ENCODE data around the gene TAC1. TPM values are rescaled to one million over a fixed set of nuclear protein-coding genes. Genes with fewer than 3 reads are reported as not detected.
A peak's percentile ranks its signal among the peaks of the same experiment; 100 is the strongest.

Gene TAC1
- 1.8 and 4.4 TPM in 2 replicates for total RNA-seq

GRCh38 chr7:97731736-97732564 is at the start of gene TAC1:
Gene TAC1, plus strand, starts transcription at chr7:97732086. Its CDS starts 527 bp downstream, at chr7:97732613.
- TF ChIP-seq CTCF (conservative IDR thresholded peaks at IDR 0.05; ENCODE audit: low read depth, low read length), result no peak
- peak within 1 kb of the TSS; percentile 5 for H3K4me3 ChIP-seq (ENCODE audit: low read depth, low read length)
- DNase-seq (ENCODE audit: low read depth), result no peak

GRCh38 chr7:97685952-97686351 is 45.9 kb upstream of the TAC1 start:
- no peak for TF ChIP-seq CTCF (conservative IDR thresholded peaks at IDR 0.05; ENCODE audit: low read depth, low read length)
- DNase-seq (ENCODE audit: low read depth), result no peak
- H3K4me3 ChIP-seq (ENCODE audit: low read depth, low read length), result no peak overlapping the region

- no peak for DNase-seq (ENCODE audit: low read depth)
- TF ChIP-seq CTCF (conservative IDR thresholded peaks at IDR 0.05; ENCODE audit: low read depth, low read length), result no peak
- H3K4me3 ChIP-seq (ENCODE audit: low read depth, low read length), result no peak overlapping the region
These were observed 38.3 kb upstream of the TAC1 start for GRCh38 chr7:97693586-97693985.

- H3K4me3 ChIP-seq (ENCODE audit: low read depth, low read length), result no peak overlapping the region
- no peak for DNase-seq (ENCODE audit: low read depth)
- no peak for TF ChIP-seq CTCF (conservative IDR thresholded peaks at IDR 0.05; ENCODE audit: low read depth, low read length)
These were observed 37.5 kb upstream of the TAC1 start for GRCh38 chr7:97694355-97694754.

- no peak overlapping the region for H3K4me3 ChIP-seq (ENCODE audit: low read depth, low read length)
- TF ChIP-seq CTCF (conservative IDR thresholded peaks at IDR 0.05; ENCODE audit: low read depth, low read length), result no peak
- no peak for DNase-seq (ENCODE audit: low read depth)
These were observed 34.5 kb upstream of the TAC1 start for GRCh38 chr7:97697396-97697795.

- DNase-seq (ENCODE audit: low read depth), result no peak
- no peak for TF ChIP-seq CTCF (conservative IDR thresholded peaks at IDR 0.05; ENCODE audit: low read depth, low read length)
- no peak overlapping the region for H3K4me3 ChIP-seq (ENCODE audit: low read depth, low read length)
These were observed 9.5 kb upstream of the TAC1 start for GRCh38 chr7:97722386-97722785.
